Adrenal gland (tissue), 12 donors: ENCODE measurements around the gene OSM. TPM values are rescaled to one million over a fixed set of nuclear protein-coding genes. Genes with fewer than 3 reads are reported as not detected.

Experiments used
- DNase-seq, 7 donors: peaks; one replicate each; pipeline ENCODE4 v3.0.0-alpha.2; 2019 to 2020
- H3K27ac ChIP-seq, 5 donors: fragments of 200-600 bp; sonication (generic) in 4 of 5; 1 replicate in 3 of 5; 2 replicates in 2 of 5; pipeline versions ENCODE4 v1.5.1 to v1.8.0; 2016 to 2020; ENCODE audit warnings: mild to moderate bottlenecking in 1 of 5
- H3K27me3 ChIP-seq: fragments of 200-600 bp; 2 replicates; pipeline ENCODE4 v1.8.0; 2021
- H3K36me3 ChIP-seq, 2 donors: fragments of 200-600 bp; replicated peaks in 1 of 2; 1 replicate in 1 of 2; 2 replicates in 1 of 2; pipeline versions ENCODE4 v1.5.1 to v1.8.0; 2018 to 2022
- H3K4me1 ChIP-seq, 2 donors: fragments of 200-600 bp; replicated peaks in 1 of 2; 1 replicate in 1 of 2; 2 replicates in 1 of 2; pipeline versions ENCODE4 v1.5.1 to v1.8.0; 2018 to 2021
- H3K4me3 ChIP-seq, 4 donors: fragments of 200-600 bp; sonication (generic) in 3 of 4; one replicate each; pipeline ENCODE4 v1.5.1; 2016 to 2018
- H3K9me3 ChIP-seq, 3 donors: fragments of 200-600 bp; sonication (generic) in 1 of 3; replicated peaks in 1 of 3; 1 replicate in 2 of 3; 2 replicates in 1 of 3; pipeline versions ENCODE4 v1.5.1 to v1.8.0; 2016 to 2021
- CTCF ChIP-seq, 6 experiments: fragments of 450-650 bp in 4 of 6; fragments of 200-600 bp in 2 of 6; sonication (generic) in 1 of 6; IDR thresholded peaks; 1 replicate in 5 of 6; 2 replicates in 1 of 6; pipeline versions ENCODE4 v1.5.1 to v1.8.0; 2016 to 2021; ENCODE audit warnings: antibody characterized with exemption in 6 of 6, mild to moderate bottlenecking in 2 of 6, moderate library complexity in 1 of 6
- POLR2A ChIP-seq, 2 donors: fragments of 450-650 bp; IDR thresholded peaks; one replicate each; pipeline ENCODE4 v1.6.1; 2017; ENCODE audit warnings: antibody characterized with exemption in 2 of 2, mild to moderate bottlenecking in 2 of 2, moderate library complexity in 1 of 2
- WGBS, 4 donors: extraction: QIAGEN DNeasy Blood & Tissue Kit in 2 of 4; methylation state at CpG; one replicate each; pipeline versions ENCODE4 v1.1.5 to v1.1.7; 2013 to 2017; 5-methylcytosine and 5-hydroxymethylcytosine counted together
- intact Hi-C, 2 donors: fragments of 100-400 bp; cut with DNase I; formaldehyde crosslinking; loops; one replicate each; pipeline versions ENCODE4 v1.14.1 to v1.15.0; 2022 to 2023
- polyA plus RNA-seq, 3 donors: library from polyadenylated mRNA; stranded (reverse); fragments of 200-250 nt in 2 of 3; fragments of 350-450 nt in 1 of 3; fragmentation: Illumina TruSeq in 1 of 3; extraction: RNeasy Lipid Tissue Mini Kit (QIAGEN cat#74804) in 1 of 3; gene quantifications; one replicate each; pipeline ENCODE4 v1.2.3, GENCODE V29; 2013 to 2014
- total RNA-seq, 9 donors: library from RNA; depleted of rRNA in 4 of 9; stranded (reverse); fragments of >200 nt in 4 of 9; fragments of 120-200 nt in 1 of 9; fragmentation: NEBNext Ultra II Directional in 1 of 9; extraction: Animal tissue kit (Norgen Biotek cat#: 25700) in 1 of 9; gene quantifications; one replicate each; pipeline versions ENCODE4 v1.1.0 to v1.2.4, GENCODE V29; 2013 to 2023
- donor health status: healthy with polysubstance abuse.
- donor health status: Bipolar disorder and iron deficiency.
- donor health status: DM: yes; HTN: yes; CAD: no.
- donor health status: DM: no; HTN: no; CAD: no.
- donor health status: DM: no; HTN: no; CAD: no.
- donor health status: DM: yes; HTN: yes; CAD: no.

The OSM gene
- total and polyA plus RNA-seq, 12 donors: 0.44 to 8.1 (median 1.5) TPM; not detected in 1

GRCh38 chr22:30302810-30303138 lies 36.1 kb upstream of the OSM start:
- Histone ChIP-seq H3K27ac (peak overlapping the region in 4 of 5 donors; percentile 32 to 89 (median 67)), H3K4me1 (peaks cover 32 to 72% of the 10 kb centered on the region in 2 donors), H3K4me3 (no peak overlapping the region), H3K36me3 (peaks cover 0 to 37% of the 10 kb centered on the region in 2 donors), H3K27me3 (no peaks in the 10 kb centered on the region), H3K9me3 (no peaks in the 10 kb centered on the region)
- intact Hi-C loops: no loop called here
- no peak for TF ChIP-seq CTCF (IDR thresholded peaks at IDR 0.05)
- no peak for TF ChIP-seq POLR2A (IDR thresholded peaks at IDR 0.05)
- DNase-seq: no peak
- WGBS, 4 donors: 64 to 78% (median 75%) methylated on average over 4 to 5 of the region's 5 CpGs

- peak in 3 of 7 donors; percentile 56 to 65 (median 64) for DNase-seq
- Histone ChIP-seq H3K4me3 (no peak overlapping the region), H3K9me3 (no peaks in the 10 kb centered on the region), H3K4me1 (peaks cover 32 to 66% of the 10 kb centered on the region in 2 donors), H3K27me3 (no peaks in the 10 kb centered on the region), H3K27ac (peak overlapping the region in 4 of 5 donors; percentile 32 to 89 (median 67)), H3K36me3 (peaks cover 0 to 42% of the 10 kb centered on the region in 2 donors)
- 56 to 61% (median 59%) methylated on average over 7 to 9 of the region's 9 CpGs for WGBS, 4 donors
- intact Hi-C loops: no loop called here
- TF ChIP-seq POLR2A (IDR thresholded peaks at IDR 0.05) (no peak), CTCF (IDR thresholded peaks at IDR 0.05) (no peak)
Observed at GRCh38 chr22:30301995-30302809, 35.6 kb upstream of the OSM start.

DNA sequence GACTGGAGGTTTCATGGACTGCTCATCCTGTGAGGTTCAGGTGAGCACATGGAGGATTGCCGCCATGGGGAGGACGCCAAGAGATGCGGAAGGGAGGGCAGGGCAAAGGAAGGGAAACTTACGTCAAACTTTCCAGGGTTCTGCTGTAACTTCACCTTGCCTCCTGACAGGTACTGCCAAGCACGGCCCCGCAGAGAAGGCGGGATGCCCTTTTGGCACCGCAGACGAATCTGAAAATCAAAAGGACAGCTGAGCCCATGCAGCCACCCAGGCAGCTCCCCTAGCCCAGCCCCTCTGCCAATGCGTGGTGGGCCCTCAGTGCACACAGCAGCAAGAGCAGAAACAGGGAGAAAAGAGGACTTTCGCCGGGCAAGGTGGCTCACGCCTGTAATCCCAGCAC lies 32.7 kb upstream of the OSM start:
- TF ChIP-seq POLR2A (IDR thresholded peaks at IDR 0.05): no peak
- no peaks in the 10 kb centered on the region for H3K27me3 ChIP-seq
- H3K27ac ChIP-seq: peak overlapping the region in 1 of 5 donors; percentile 10
- no peak for DNase-seq
- H3K36me3 ChIP-seq: peaks cover 0 to 70% of the 10 kb centered on the region in 2 donors
- no peaks in the 10 kb centered on the region for H3K9me3 ChIP-seq
- peaks cover 5 to 43% of the 10 kb centered on the region in 2 donors for H3K4me1 ChIP-seq
- intact Hi-C loops: no loop called here
- H3K4me3 ChIP-seq: no peak overlapping the region
- 88 to 97% (median 94%) methylated on average over 13 of the region's 13 CpGs for WGBS, 4 donors

GRCh38 chr22:30297991-30298701 lies 31.5 kb upstream of the OSM start:
- TF ChIP-seq POLR2A (IDR thresholded peaks at IDR 0.05) (no peak), CTCF (IDR thresholded peaks at IDR 0.05) (no peak)
- no peaks in the 10 kb centered on the region for H3K9me3 ChIP-seq
- DNase-seq: no peak
- no peak overlapping the region for H3K27ac ChIP-seq
- peaks cover 0 to 82% of the 10 kb centered on the region in 2 donors for H3K36me3 ChIP-seq
- no peaks in the 10 kb centered on the region for H3K27me3 ChIP-seq
- H3K4me3 ChIP-seq: no peak overlapping the region
- peaks cover 0 to 31% of the 10 kb centered on the region in 2 donors for H3K4me1 ChIP-seq
- WGBS, 4 donors: 91 to 96% (median 93%) methylated on average over 5 to 9 of the region's 9 CpGs
- intact Hi-C loops: no loop called here
